H1 (cell line): ENCODE measurements around the gene VPS18. TPM values are rescaled to one million over a fixed set of nuclear protein-coding genes. Genes with fewer than 3 reads are reported as not detected.

Experiments used
- CTCF ChIA-PET: fragments of 300-600 bp; sonication (Branson Sonifier 250); formaldehyde crosslinking; loops from one replicate; lab custom pipeline; 2021; ENCODE audit not compliant: partially characterized antibody; lab: Charles Lee
- POLR2A ChIA-PET: fragments of 300-600 bp; sonication (Branson Sonifier 250); formaldehyde crosslinking; loops from one replicate; lab custom pipeline; 2021; ENCODE audit warnings: inconsistent platforms; ENCODE audit not compliant: partially characterized antibody; lab: Charles Lee
- DNase-seq, 2 experiments: peaks; one replicate each; pipeline versions ENCODE4 v3.0.0 to v3.0.0-alpha.2; 2010 to 2022; ENCODE audit warnings: low spot score in 2 of 2, low read depth in 1 of 2, mixed read lengths in 1 of 2
- FAIRE-seq: peaks from 2 replicates; lab custom pipeline; 2011; peaks lifted over from hg19 to GRCh38; lab: Jason Lieb, UNC
- H2AFZ ChIP-seq: 2 replicates; pipeline ENCODE4 v1.8.1; 2012; ENCODE audit warnings: low read length, inconsistent platforms
- H2AK5ac ChIP-seq: 2 replicates; pipeline ENCODE4 v1.6.1; 2013; ENCODE audit warnings: low read depth, low read length
- H2BK120ac ChIP-seq: replicated peaks from 2 replicates; pipeline ENCODE3; 2013; ENCODE audit warnings: low read depth, low read length, inconsistent platforms
- H2BK12ac ChIP-seq: 2 replicates; pipeline ENCODE4 v1.6.1; 2013; ENCODE audit warnings: low read depth, low read length
- H2BK15ac ChIP-seq: 2 replicates; pipeline ENCODE4 v1.6.1; 2013; ENCODE audit warnings: low read length
- H2BK20ac ChIP-seq: 2 replicates; pipeline ENCODE4 v1.6.1; 2013; ENCODE audit warnings: low read length
- H2BK5ac ChIP-seq: 2 replicates; pipeline ENCODE4 v1.6.1; 2013; ENCODE audit warnings: low read depth, low read length
- H3K14ac ChIP-seq: 2 replicates; pipeline ENCODE4 v1.6.1; 2013; ENCODE audit warnings: inconsistent platforms; ENCODE audit not compliant: insufficient read length
- H3K18ac ChIP-seq: 2 replicates; pipeline ENCODE4 v1.6.1; 2013; ENCODE audit warnings: low read length; ENCODE audit errors: extremely low read depth
- H3K23ac ChIP-seq: 2 replicates; pipeline ENCODE4 v1.6.1; 2013; ENCODE audit warnings: inconsistent platforms; ENCODE audit not compliant: insufficient read length
- H3K23me2 ChIP-seq: 2 replicates; pipeline ENCODE4 v1.6.1; 2013; ENCODE audit warnings: low read depth, low read length
- H3K27ac ChIP-seq: 2 replicates; pipeline ENCODE4 v1.6.1; 2011; ENCODE audit warnings: low read depth, low read length, inconsistent platforms
- H3K27me3 ChIP-seq, 4 experiments: replicated peaks in 1 of 4; 1 replicate in 1 of 4; 2 replicates in 3 of 4; pipeline versions ENCODE4 v1.6.1 to v1.8.1; 2011 to 2013; ENCODE audit warnings: low read length in 3 of 4, mild to moderate bottlenecking in 3 of 4, inconsistent platforms in 2 of 4, mixed read lengths in 2 of 4, moderate library complexity in 1 of 4; ENCODE audit not compliant: control insufficient read depth in 3 of 4, insufficient read depth in 3 of 4; ENCODE audit errors: extremely low read depth in 1 of 4
- H3K36me3 ChIP-seq, 4 experiments: 2 replicates each; pipeline versions ENCODE4 v1.6.1 to v1.8.1; 2011 to 2013; ENCODE audit warnings: mild to moderate bottlenecking in 4 of 4, low read length in 3 of 4, moderate library complexity in 2 of 4, control low read depth in 1 of 4, inconsistent platforms in 1 of 4; ENCODE audit not compliant: insufficient read depth in 4 of 4, control insufficient read depth in 2 of 4
- H3K4ac ChIP-seq: replicated peaks from 2 replicates; pipeline ENCODE3; 2013; ENCODE audit warnings: low read length, low read depth, mixed read lengths, inconsistent platforms; ENCODE audit not compliant: insufficient read length
- H3K4me1 ChIP-seq, 4 experiments: replicated peaks in 1 of 4; 1 replicate in 1 of 4; 2 replicates in 3 of 4; pipeline versions ENCODE4 v1.6.1 to v1.8.1; 2011 to 2013; ENCODE audit warnings: low read length in 3 of 4, inconsistent platforms in 2 of 4, mixed read lengths in 1 of 4; ENCODE audit not compliant: insufficient read depth in 4 of 4, control insufficient read depth in 3 of 4
- H3K4me2 ChIP-seq, 2 experiments: 2 replicates each; pipeline versions ENCODE4 v1.6.1 to v1.8.1; 2011 to 2013; ENCODE audit warnings: low read depth in 2 of 2, low read length in 2 of 2, control low read depth in 1 of 2, inconsistent platforms in 1 of 2, mild to moderate bottlenecking in 1 of 2; ENCODE audit not compliant: insufficient read depth in 1 of 2
- H3K4me3 ChIP-seq, 4 experiments: fragments of 200-600, 300-600 bp in 1 of 4; sonication (generic), shearing (Covaris generic), sonication (Bioruptor Twin) in 1 of 4; 2 replicates each; pipeline versions ENCODE4 v1.5.1 to v1.8.1; 2011 to 2016; ENCODE audit warnings: low read length in 4 of 4, low read depth in 3 of 4, control low read depth in 2 of 4, inconsistent platforms in 2 of 4, mild to moderate bottlenecking in 2 of 4, mixed read lengths in 1 of 4, moderate library complexity in 1 of 4; ENCODE audit not compliant: insufficient read depth in 2 of 4; ENCODE audit errors: extremely low read depth in 1 of 4
- H3K56ac ChIP-seq: replicated peaks from 2 replicates; pipeline ENCODE3; 2013; ENCODE audit warnings: low read depth, mild to moderate bottlenecking, mixed read lengths, low read length, inconsistent platforms; ENCODE audit not compliant: insufficient read length
- H3K79me1 ChIP-seq: 2 replicates; pipeline ENCODE4 v1.6.1; 2013; ENCODE audit warnings: low read depth, low read length, control low read depth
- H3K79me2 ChIP-seq, 2 experiments: 2 replicates each; pipeline versions ENCODE4 v1.6.1 to v1.8.1; 2012 to 2013; ENCODE audit warnings: low read length in 2 of 2, mild to moderate bottlenecking in 2 of 2, inconsistent platforms in 1 of 2; ENCODE audit not compliant: insufficient read depth in 2 of 2, control insufficient read depth in 1 of 2
- H3K9ac ChIP-seq, 4 experiments: replicated peaks in 1 of 4; 1 replicate in 1 of 4; 2 replicates in 3 of 4; pipeline versions ENCODE4 v1.6.1 to v1.8.1; 2011 to 2013; ENCODE audit warnings: low read depth in 3 of 4, low read length in 3 of 4, control low read depth in 2 of 4, mild to moderate bottlenecking in 2 of 4, moderate library complexity in 2 of 4, inconsistent platforms in 1 of 4; ENCODE audit errors: extremely low read depth in 1 of 4
- H3K9me3 ChIP-seq, 2 experiments: 2 replicates each; pipeline versions ENCODE4 v1.6.1 to v1.8.1; 2012 to 2013; ENCODE audit warnings: mild to moderate bottlenecking in 2 of 2, moderate library complexity in 2 of 2, control low read depth in 1 of 2, inconsistent platforms in 1 of 2, low read depth in 1 of 2, low read length in 1 of 2, mixed read lengths in 1 of 2; ENCODE audit not compliant: insufficient read depth in 2 of 2
- H4K20me1 ChIP-seq, 2 experiments: replicated peaks in 1 of 2; 2 replicates each; pipeline versions ENCODE3 to v1.8.1; 2011 to 2013; ENCODE audit warnings: inconsistent platforms in 2 of 2, low read length in 2 of 2, mild to moderate bottlenecking in 1 of 2; ENCODE audit not compliant: insufficient read depth in 2 of 2, control insufficient read depth in 1 of 2
- H4K5ac ChIP-seq: 2 replicates; pipeline ENCODE4 v1.6.1; 2013; ENCODE audit warnings: low read length, low read depth, mixed read lengths, inconsistent platforms; ENCODE audit not compliant: insufficient read length
- H4K8ac ChIP-seq: 2 replicates; pipeline ENCODE4 v1.8.0; 2013; ENCODE audit warnings: mild to moderate bottlenecking, moderate library complexity, low read length, inconsistent platforms; ENCODE audit not compliant: insufficient read depth; ENCODE audit errors: extremely low read depth
- H4K91ac ChIP-seq: replicated peaks from 2 replicates; pipeline ENCODE3; 2013; ENCODE audit warnings: low read length, mixed read lengths, inconsistent platforms; ENCODE audit not compliant: insufficient read length
- CBX5 ChIP-seq: fragments of 300-800, 300-1000 bp; sonication (generic); IDR thresholded peaks from 2 replicates; pipeline ENCODE4 v1.7.1; 2016; ENCODE audit warnings: antibody characterized with exemption, low read length, low read depth
- CHD2 ChIP-seq: IDR thresholded peaks from 2 replicates; pipeline ENCODE4 v1.6.1; 2012; ENCODE audit warnings: low read length, improper control_type of control experiment
- CREB1 ChIP-seq: IDR thresholded peaks from 2 replicates; pipeline ENCODE4 v1.6.1; 2012; ENCODE audit warnings: inconsistent platforms
- FOSL1 ChIP-seq: IDR thresholded peaks from 2 replicates; pipeline ENCODE4 v1.6.1; 2011; ENCODE audit warnings: mild to moderate bottlenecking, low read depth, low read length, moderate library complexity; ENCODE audit not compliant: insufficient read depth
- GABPA ChIP-seq: IDR thresholded peaks from 2 replicates; pipeline ENCODE4 v1.6.1; 2011; ENCODE audit warnings: mild to moderate bottlenecking, low read length, moderate library complexity, borderline replicate concordance; ENCODE audit not compliant: insufficient read depth
- GTF2F1 ChIP-seq: IDR thresholded peaks from 2 replicates; pipeline ENCODE4 v1.6.1; 2012; ENCODE audit warnings: low read depth, low read length, improper control_type of control experiment, borderline replicate concordance
- KDM1A ChIP-seq: fragments of 200-600, 300-600 bp; sonication (generic); IDR thresholded peaks from 2 replicates; pipeline ENCODE4 v1.7.1; 2016; ENCODE audit warnings: mild to moderate bottlenecking, low read length, borderline replicate concordance
- RBBP5 ChIP-seq: IDR thresholded peaks from 2 replicates; pipeline ENCODE4 v1.7.1; 2012; ENCODE audit warnings: low read depth, mild to moderate bottlenecking, inconsistent platforms, low read length, moderate library complexity, borderline replicate concordance
- SP1 ChIP-seq: IDR thresholded peaks from 2 replicates; pipeline ENCODE4 v1.6.1; 2011; ENCODE audit warnings: low read depth, low read length
- SUZ12 ChIP-seq: fragments of 200-600 bp; sonication (generic); IDR thresholded peaks from 2 replicates; pipeline ENCODE4 v1.6.1; 2012; ENCODE audit warnings: mild to moderate bottlenecking, inconsistent platforms, low read length, moderate library complexity, mixed read lengths
- TEAD4 ChIP-seq: IDR thresholded peaks from 2 replicates; pipeline ENCODE4 v1.6.1; 2012; ENCODE audit warnings: low read depth, low read length, inconsistent platforms, mixed read lengths
- YY1 ChIP-seq: IDR thresholded peaks from 2 replicates; pipeline ENCODE4 v1.6.1; 2011; ENCODE audit warnings: low read depth, mild to moderate bottlenecking, low read length
- WGBS, 2 experiments: shearing (Covaris generic) in 1 of 2; methylation state at CpG; one replicate each; pipeline versions ENCODE4 v1.1.6 to v1.1.7; 2013 to 2015; ENCODE audit warnings: low lambda C conversion rate in 2 of 2, mixed read lengths in 2 of 2, inconsistent platforms in 1 of 2, low coverage in 1 of 2, missing lambda C conversion rate in 1 of 2; ENCODE audit not compliant: insufficient replicate concordance in 2 of 2, insufficient coverage in 1 of 2, insufficient read length in 1 of 2; ENCODE audit errors: extremely low coverage in 1 of 2, missing lambda C conversion rate in 1 of 2; 5-methylcytosine and 5-hydroxymethylcytosine counted together
- polyA plus RNA-seq, 7 experiments: library from polyadenylated mRNA; depleted of rRNA in 3 of 7; stranded (reverse) in 5 of 7; unstranded in 2 of 7; fragments of >200 nt in 5 of 7; fragments of 200-250 nt in 2 of 7; gene quantifications; 1 replicate in 5 of 7; 2 replicates in 1 of 7; 4 replicates in 1 of 7; pipeline versions ENCODE4 v1.2.1 to v1.2.3, GENCODE V29; 2011 to 2013; ENCODE audit warnings: missing spikeins in 2 of 7, mixed read lengths in 2 of 7
- total RNA-seq: library from RNA; stranded (reverse); fragmentation: NEBNext Ultra II Directional; extraction: Animal tissue kit (Norgen Biotek cat#: 25700); gene quantifications from 2 replicates; pipeline ENCODE4 v1.2.1, GENCODE V29; 2021

Gene VPS18
- total and polyA plus RNA-seq, 2 of the 8 experiments (the other 6 are each of a cell fraction or from before 2014, with no cell fraction given) = 28.9 to 32.7 TPM

GRCh38 chr15:40853241-40853890, 40.9 kb upstream of the VPS18 start:
- Histone ChIP-seq H3K9me3 (no peaks in the 10 kb centered on the region), H3K27ac (no peak overlapping the region), H4K8ac (no peak overlapping the region), H3K14ac (no peak overlapping the region), H3K36me3 (peaks cover 18 to 57% (median 44%) of the 10 kb centered on the region in 4 experiments; a peak in 7 of 8 replicates), H2BK15ac (no peak overlapping the region), H3K27me3 (no peaks in the 10 kb centered on the region), H2AK5ac (no peak overlapping the region), H2AFZ (no peak overlapping the region), H4K5ac (no peak overlapping the region), H2BK120ac (no peak overlapping the region), H2BK5ac (no peak overlapping the region), H3K18ac (no peak overlapping the region), H3K23ac (no peak overlapping the region), H3K4me1 (peaks cover 0 to 3% (median 0%) of the 10 kb centered on the region in 4 experiments; a peak in 1 of 7 replicates), H2BK20ac (no peak overlapping the region), H2BK12ac (no peak overlapping the region), H3K9ac (no peak overlapping the region), H4K91ac (no peak overlapping the region), H3K4ac (no peak overlapping the region), H4K20me1 (peaks cover 5 to 6% of the 10 kb centered on the region in 2 experiments), H3K79me1 (peaks cover 3% of the 10 kb centered on the region; the same call in 1 of the 2 replicates), H3K79me2 (peaks cover 0 to 15% of the 10 kb centered on the region in 2 experiments; a peak in 2 of 4 replicates), H3K23me2 (no peaks in the 10 kb centered on the region), H3K4me3 (no peak overlapping the region), H3K4me2 (no peak overlapping the region), H3K56ac (no peak overlapping the region)
- ChIA-PET POLR2A (interaction anchor here (1.5 to 1.7 kb wide), 3 partner anchors 10 to 16 kb away, joined by 3 to 8 read pairs (median 3); partner anchors contain the start of gene SPINT1), CTCF (interaction anchor here (0.7 to 7.3 kb wide), 3 partner anchors 9 to 41 kb away, joined by 3 to 157 read pairs (median 5); partner anchors contain the start of genes SPINT1 and VPS18)
- WGBS, 2 experiments = 88% methylated on average over 14 of the region's 16 CpGs; no CpG with 5 or more reads in 1 of the 2 experiments
- TF ChIP-seq FOSL1 = no peak
- no peak for TF ChIP-seq GABPA
- TF ChIP-seq SUZ12 = no peak
- TF ChIP-seq CBX5 = no peak
- TF ChIP-seq SP1 = no peak
- TF ChIP-seq KDM1A = no peak
- no peak for TF ChIP-seq CHD2
- TF ChIP-seq RBBP5 = no peak
- TF ChIP-seq GTF2F1 = no peak
- TF ChIP-seq TEAD4 = no peak
- TF ChIP-seq CREB1 = no peak
- TF ChIP-seq YY1 = no peak
- FAIRE-seq = no peak
- no peak for DNase-seq
